Measurements from ENCODE around the gene CNTN1. TPM values are rescaled to one million over a fixed set of nuclear protein-coding genes. Genes with fewer than 3 reads are reported as not detected.

CNTN1 gene
- total RNA-seq, 1 experiment from 2014 or later = 3.0 TPM

GRCh38 chr12:40833818-40834217 lies 141.6 kb downstream of the CNTN1 start:
- intact Hi-C loops (cut with micrococcal nuclease) = no loop called here
- H3K9ac ChIP-seq (ENCODE audit: low read length) = no peak overlapping the region
- H3K4me1 ChIP-seq (ENCODE audit: control insufficient read depth in 1 of 2, insufficient read depth in 2 of 2, low read length in 2 of 2) = peaks cover 0 to 10% of the 10 kb centered on the region in 2 experiments; a peak in 2 of 4 replicates
- ChIA-PET RAD21 (ENCODE audit: low non-redundant PET in 1 of 2, low total read pairs in 2 of 2, uncharacterized antibody in 2 of 2, unreplicated experiment in 2 of 2) (no interaction called here), POLR2A (no interaction called here), CTCF (no interaction called here)
- H3K9me3 ChIP-seq (ENCODE audit: control insufficient read depth in 1 of 2, insufficient read depth in 1 of 2, low read depth in 1 of 2, low read length in 2 of 2) = no peaks in the 10 kb centered on the region
- 0 out of 2 replicates have a peak, but pooled peaks cover 3% of the 10 kb centered on the region for H3K9me2 ChIP-seq (ENCODE audit: insufficient read depth)
- H3K79me2 ChIP-seq (ENCODE audit: insufficient read depth, low read length) = no peaks in the 10 kb centered on the region
- BruUV-seq (replicated peaks) = no TSS peak
- no peak for DNase-seq (ENCODE audit: low read depth, low spot score)
- no peaks in the 10 kb centered on the region for H3K27me3 ChIP-seq (ENCODE audit: insufficient read depth, low read length)
- H2AFZ ChIP-seq (ENCODE audit: low read depth, low read length, poor library complexity, severe bottlenecking) = no peak overlapping the region
- no peak overlapping the region for H3K4me3 ChIP-seq (replicated peaks in 1 of 2; ENCODE audit: low read depth in 1 of 2, low read length in 2 of 2)
- TF ChIP-seq CTCF (IDR thresholded peaks at IDR 0.05 in 2 of 3, conservative IDR thresholded peaks at IDR 0.05 in 1 of 3; ENCODE audit: borderline replicate concordance in 1 of 3, insufficient read depth in 1 of 3, low read depth in 2 of 3, low read length in 2 of 3) (no peak), EGR1 (IDR thresholded peaks at IDR 0.05; ENCODE audit: low read depth) (no peak), FOSL1 (IDR thresholded peaks at IDR 0.05; ENCODE audit: low read depth) (no peak), EZH2phosphoT487 (IDR thresholded peaks at IDR 0.05; ENCODE audit: borderline replicate concordance) (no peak), TCF7L2 (IDR thresholded peaks at IDR 0.05; ENCODE audit: borderline replicate concordance, extremely low read depth, insufficient read depth, insufficient read length) (no peak), ZNF274 (IDR thresholded peaks at IDR 0.05; ENCODE audit: low read depth, low read length) (no peak), POLR2AphosphoS5 (IDR thresholded peaks at IDR 0.05; ENCODE audit: low read depth, low read length) (no peak)
- TF ChIP-seq, protein P1, sequence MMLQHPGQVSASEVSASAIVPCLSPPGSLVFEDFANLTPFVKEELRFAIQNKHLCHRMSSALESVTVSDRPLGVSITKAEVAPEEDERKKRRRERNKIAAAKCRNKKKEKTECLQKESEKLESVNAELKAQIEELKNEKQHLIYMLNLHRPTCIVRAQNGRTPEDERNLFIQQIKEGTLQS (IDR thresholded peaks at IDR 0.05) = no peak
- H4K20me1 ChIP-seq (ENCODE audit: insufficient read depth) = no peaks in the 10 kb centered on the region
- H3K36me3 ChIP-seq (ENCODE audit: control insufficient read depth in 1 of 2, insufficient read depth in 2 of 2, low read length in 2 of 2) = no peaks in the 10 kb centered on the region
- H3K4me2 ChIP-seq (ENCODE audit: low read length) = no peak overlapping the region
- ATAC-seq = no peak
- H3K27ac ChIP-seq (ENCODE audit: low read depth, low read length) = no peak overlapping the region

All from HCT116 (cell line).